Measurements from ENCODE around the gene AGR2.

Gene AGR2

GRCh38 chr7:16812542-16813231 lies 7.9 kb upstream of the AGR2 start:
- no peak for DNase-seq

- DNase-seq, result no peak
These were observed 6.8 kb upstream of the AGR2 start for GRCh38 chr7:16811551-16811950.

- no peak for DNase-seq
These were observed 5.8 kb upstream of the AGR2 start for GRCh38 chr7:16810573-16810972.

GRCh38 chr7:16810112-16810511 lies 5.3 kb upstream of the AGR2 start:
- DNase-seq, result no peak

- DNase-seq, result no peak
These were observed 642 bp upstream of the AGR2 start for GRCh38 chr7:16805441-16805840.

- no peak for DNase-seq
These were observed 722 bp downstream of the AGR2 start for GRCh38 chr7:16803881-16804673.

- DNase-seq, result no peak
These were observed 1.7 kb downstream of the AGR2 start for GRCh38 chr7:16803125-16803524.

GRCh38 chr7:16801579-16801978 lies 3.2 kb downstream of the AGR2 start:
- DNase-seq, result no peak

- DNase-seq, result no peak
These were observed 3.7 kb downstream of the AGR2 start for GRCh38 chr7:16801111-16801542.

GRCh38 chr7:16795624-16796023 lies 9.2 kb downstream of the AGR2 start:
- no peak for DNase-seq

- no peak for DNase-seq
These were observed 9.8 kb downstream of the AGR2 start for GRCh38 chr7:16794986-16795385.

GRCh38 chr7:16791905-16792698 lies 12.7 kb downstream of the AGR2 start:
- no peak for DNase-seq

- no peak for DNase-seq
These were observed 13.7 kb downstream of the AGR2 start for GRCh38 chr7:16791071-16791470.

- no peak for DNase-seq
These were observed 17.7 kb downstream of the AGR2 start for GRCh38 chr7:16787127-16787526.

- no peak for DNase-seq
These were observed 18.5 kb downstream of the AGR2 start for GRCh38 chr7:16786257-16786656.

- DNase-seq, result no peak
These were observed 19.0 kb downstream of the AGR2 start for GRCh38 chr7:16785846-16786245.

- no peak for DNase-seq
These were observed 19.5 kb downstream of the AGR2 start for GRCh38 chr7:16785321-16785720.

- no peak for DNase-seq
These were observed 24.2 kb downstream of the AGR2 start for GRCh38 chr7:16780596-16780995.

- no peak for DNase-seq
These were observed 25.7 kb downstream of the AGR2 start for GRCh38 chr7:16779051-16779450.

GRCh38 chr7:16778476-16778875 lies 26.3 kb downstream of the AGR2 start:
- DNase-seq, result no peak

GRCh38 chr7:16776053-16776452 lies 28.7 kb downstream of the AGR2 start:
- no peak for DNase-seq

- DNase-seq, result no peak
These were observed 29.8 kb downstream of the AGR2 start for GRCh38 chr7:16774986-16775385.

- DNase-seq, result no peak
These were observed 30.5 kb downstream of the AGR2 start for GRCh38 chr7:16774294-16774693.

GRCh38 chr7:16773884-16774283 lies 30.9 kb downstream of the AGR2 start:
- DNase-seq, result no peak
